Thyroid gland (tissue), 4 donors: Measurements from ENCODE around the gene SULF2.

Experiments
- CTCF ChIP-seq, 6 experiments: fragments of 200-600 bp in 3 of 6; fragments of 450-650 bp in 3 of 6; sonication (generic) in 3 of 6; IDR thresholded peaks; one replicate each; pipeline ENCODE4 v1.5.1; 2016 to 2019; ENCODE audit warnings: antibody characterized with exemption in 6 of 6, mild to moderate bottlenecking in 2 of 6, inconsistent platforms in 1 of 6, moderate library complexity in 1 of 6
- POLR2A ChIP-seq, 2 donors: fragments of 450-650 bp; IDR thresholded peaks; one replicate each; pipeline ENCODE4 v1.6.1; 2017; ENCODE audit warnings: antibody characterized with exemption in 2 of 2, mild to moderate bottlenecking in 2 of 2, moderate library complexity in 1 of 2

- TF ChIP-seq CTCF (IDR thresholded peaks at IDR 0.05) (no peak), POLR2A (IDR thresholded peaks at IDR 0.05) (no peak)
Measured at GRCh38 chr20:47753576-47754387, 31.5 kb downstream of the SULF2 start.
